ENCODE measurements around the gene EDN1.

DNA sequence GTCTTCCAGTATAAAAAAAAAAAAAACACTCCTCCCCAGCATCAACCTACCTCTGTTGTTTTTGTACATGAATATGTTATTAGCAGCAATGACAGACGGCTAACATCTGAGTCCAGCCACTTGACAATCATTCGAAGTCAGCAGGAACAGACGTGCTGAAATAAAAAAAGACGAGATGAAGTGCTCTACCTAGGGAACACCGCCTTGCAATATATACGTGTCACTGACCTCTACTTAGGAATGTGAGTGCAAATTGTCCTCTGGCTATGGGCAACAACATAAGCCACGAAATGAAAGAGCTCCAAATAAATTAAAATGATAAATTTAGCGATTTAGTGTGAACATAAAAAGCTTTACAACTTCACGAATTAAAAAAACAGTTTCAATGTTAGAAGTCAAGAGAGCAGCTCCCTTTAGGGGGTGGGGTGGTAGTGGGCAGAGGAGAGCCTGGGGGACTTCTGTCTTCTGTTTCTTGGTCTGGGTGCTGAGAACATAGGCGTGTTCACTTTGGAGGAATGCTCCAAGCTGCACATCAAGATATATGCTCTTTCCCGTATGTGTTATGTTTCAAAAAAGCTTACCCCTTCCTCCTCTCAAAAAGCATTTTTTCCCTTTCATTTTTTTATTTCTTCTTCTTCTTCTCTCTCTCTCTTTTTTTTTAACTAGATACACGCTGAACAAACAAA, 23.3 kb downstream of the EDN1 start:
- TF ChIP-seq, protein P1, sequence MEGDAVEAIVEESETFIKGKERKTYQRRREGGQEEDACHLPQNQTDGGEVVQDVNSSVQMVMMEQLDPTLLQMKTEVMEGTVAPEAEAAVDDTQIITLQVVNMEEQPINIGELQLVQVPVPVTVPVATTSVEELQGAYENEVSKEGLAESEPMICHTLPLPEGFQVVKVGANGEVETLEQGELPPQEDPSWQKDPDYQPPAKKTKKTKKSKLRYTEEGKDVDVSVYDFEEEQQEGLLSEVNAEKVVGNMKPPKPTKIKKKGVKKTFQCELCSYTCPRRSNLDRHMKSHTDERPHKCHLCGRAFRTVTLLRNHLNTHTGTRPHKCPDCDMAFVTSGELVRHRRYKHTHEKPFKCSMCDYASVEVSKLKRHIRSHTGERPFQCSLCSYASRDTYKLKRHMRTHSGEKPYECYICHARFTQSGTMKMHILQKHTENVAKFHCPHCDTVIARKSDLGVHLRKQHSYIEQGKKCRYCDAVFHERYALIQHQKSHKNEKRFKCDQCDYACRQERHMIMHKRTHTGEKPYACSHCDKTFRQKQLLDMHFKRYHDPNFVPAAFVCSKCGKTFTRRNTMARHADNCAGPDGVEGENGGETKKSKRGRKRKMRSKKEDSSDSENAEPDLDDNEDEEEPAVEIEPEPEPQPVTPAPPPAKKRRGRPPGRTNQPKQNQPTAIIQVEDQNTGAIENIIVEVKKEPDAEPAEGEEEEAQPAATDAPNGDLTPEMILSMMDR (conservative IDR thresholded peaks at IDR 0.05; ENCODE audit: low read depth, low read length), result no peak
- TF ChIP-seq EZH2 (IDR thresholded peaks at IDR 0.05; ENCODE audit: low read length, unreplicated experiment) (no peak), EZH2phosphoT487 (IDR thresholded peaks at IDR 0.05; ENCODE audit: borderline replicate concordance, low read length) (no peak)
